Astrocyte of the cerebellum (primary cell): Measurements from ENCODE around the gene RBM17.
A peak's percentile ranks its signal among the peaks of the same experiment; 100 is the strongest.

ENCODE experiments used
- DNase-seq: peaks from one replicate; pipeline ENCODE4 v3.0.0-alpha.2; 2011; ENCODE audit warnings: low read depth
- H3K4me3 ChIP-seq: 2 replicates; pipeline ENCODE4 v1.5.1; 2011; ENCODE audit warnings: mild to moderate bottlenecking, low read depth, low read length, moderate library complexity
- CTCF ChIP-seq: IDR thresholded peaks from 2 replicates; pipeline ENCODE4 v1.5.1; 2012; ENCODE audit warnings: low read length, low read depth, moderate library complexity, mild to moderate bottlenecking; ENCODE audit errors: missing control alignments
- in situ Hi-C: cut with HindIII; loops from 2 replicates; pipeline ENCODE4 v1.10.0; 2017; ENCODE audit warnings: low sequenced_read_pairs

RBM17 gene

GRCh38 chr10:6128087-6128486 is 39.3 kb downstream of the RBM17 start:
- in situ Hi-C loops: no loop called here
- DNase-seq: no peak
- no peak for TF ChIP-seq CTCF
- H3K4me3 ChIP-seq: no peak overlapping the region

- no peak for DNase-seq
- H3K4me3 ChIP-seq: no peak overlapping the region
- in situ Hi-C loops: no loop called here
- no peak for TF ChIP-seq CTCF
These were observed 39.9 kb downstream of the RBM17 start for GRCh38 chr10:6128591-6129251.

- no peak for TF ChIP-seq CTCF
- in situ Hi-C loops: no loop called here
- H3K4me3 ChIP-seq: no peak overlapping the region
- no peak for DNase-seq
These were observed 42.1 kb downstream of the RBM17 start for GRCh38 chr10:6130848-6131470.

- in situ Hi-C loops: no loop called here
- peak; percentile 82 for DNase-seq
- H3K4me3 ChIP-seq: no peak overlapping the region
- TF ChIP-seq CTCF: no peak
These were observed 44.7 kb downstream of the RBM17 start for GRCh38 chr10:6133331-6134098.

- H3K4me3 ChIP-seq: no peak overlapping the region
- no peak for DNase-seq
- no peak for TF ChIP-seq CTCF
- in situ Hi-C loops: no loop called here
These were observed 45.4 kb downstream of the RBM17 start for GRCh38 chr10:6134099-6134823.

GRCh38 chr10:6135039-6135438 is 46.2 kb downstream of the RBM17 start:
- no peak overlapping the region for H3K4me3 ChIP-seq
- DNase-seq: no peak
- no peak for TF ChIP-seq CTCF
- in situ Hi-C loops: no loop called here
